Testis (tissue), 3 donors: ENCODE data around the gene PLB1. TPM values are rescaled to one million over a fixed set of nuclear protein-coding genes. Genes with fewer than 3 reads are reported as not detected.

Experiments
- DNase-seq: peaks from one replicate; pipeline ENCODE4 v3.0.0-alpha.2; 2019
- H3K27ac ChIP-seq, 2 donors: fragments of 200-600 bp; sonication (generic); one replicate each; pipeline ENCODE4 v1.5.1; 2019
- H3K27me3 ChIP-seq: fragments of 200-600 bp; sonication (generic); one replicate; pipeline ENCODE4 v1.5.1; 2019
- H3K36me3 ChIP-seq: fragments of 200-600 bp; sonication (generic); one replicate; pipeline ENCODE4 v1.5.1; 2017; ENCODE audit warnings: low read depth; ENCODE audit errors: missing control alignments
- H3K4me1 ChIP-seq: fragments of 200-600 bp; sonication (generic); one replicate; pipeline ENCODE4 v1.5.1; 2019
- H3K4me3 ChIP-seq, 2 donors: fragments of 200-600 bp; sonication (generic); one replicate each; pipeline ENCODE4 v1.5.1; 2017 to 2019
- H3K9me3 ChIP-seq: fragments of 200-600 bp; sonication (generic); one replicate; pipeline ENCODE4 v1.5.1; 2017
- POLR2A ChIP-seq: fragments of 450-650 bp; IDR thresholded peaks from one replicate; pipeline ENCODE4 v1.6.1; 2017; ENCODE audit warnings: antibody characterized with exemption, mild to moderate bottlenecking, moderate library complexity
- WGBS, 2 donors: methylation state at CpG; one replicate each; pipeline ENCODE4 v1.1.5; 2018; 5-methylcytosine and 5-hydroxymethylcytosine counted together
- intact Hi-C: fragments of 100-400 bp; cut with DNase I; formaldehyde crosslinking; loops from one replicate; pipeline ENCODE4 v1.15.1; 2023; ENCODE audit warnings: low total_unique reads
- polyA plus RNA-seq: library from polyadenylated mRNA; stranded (reverse); fragments of 350-450 nt; fragmentation: Illumina TruSeq; extraction: RNeasy Lipid Tissue Mini Kit (QIAGEN cat#74804); gene quantifications from one replicate; pipeline ENCODE4 v1.2.3, GENCODE V29; 2014; ENCODE audit warnings: low read depth, low replicate concordance; ENCODE audit not compliant: insufficient read depth
- total RNA-seq, 2 donors: library from RNA; depleted of rRNA; stranded (reverse); fragments of >200 nt; gene quantifications; one replicate each; pipeline ENCODE4 v1.2.3, GENCODE V29; 2016
- TF ChIP-seq, protein P1 (sequence below), 3 experiments: fragments of 450-650 bp in 2 of 3; fragments of 200-600 bp in 1 of 3; sonication (generic) in 1 of 3; IDR thresholded peaks; one replicate each; pipeline ENCODE4 v1.5.1; 2016 to 2019; ENCODE audit warnings: antibody characterized with exemption in 3 of 3, mild to moderate bottlenecking in 2 of 3, moderate library complexity in 1 of 3

PLB1 gene
- total and polyA plus RNA-seq, 3 donors from 2014 or later: 7.6 to 10.9 (median 10.4) TPM

DNA sequence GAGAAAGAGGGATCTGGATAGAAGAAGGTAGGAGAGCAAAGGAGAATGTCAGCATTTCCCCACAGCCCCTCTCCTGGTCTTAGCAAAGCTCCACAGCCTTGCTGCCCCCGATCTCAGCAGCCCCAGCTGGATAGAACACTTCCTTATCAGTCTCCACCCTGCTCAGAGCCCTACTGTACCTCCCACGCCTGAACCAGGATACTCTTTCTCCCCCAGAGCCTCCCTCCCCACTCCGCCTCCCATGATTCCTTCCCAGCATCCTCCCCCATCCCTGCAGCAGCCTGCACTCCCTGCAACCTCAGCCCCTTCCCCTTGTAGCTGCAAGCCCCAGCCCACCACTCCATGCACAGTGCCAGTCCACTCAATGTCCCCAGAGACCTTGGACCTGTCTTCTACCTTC is 25.8 kb downstream of the PLB1 start:
- intact Hi-C loops: no loop called here
- H3K4me3 ChIP-seq: no peak overlapping the region
- no peak overlapping the region for H3K27ac ChIP-seq
- H3K9me3 ChIP-seq: no peaks in the 10 kb centered on the region
- no peaks in the 10 kb centered on the region for H3K27me3 ChIP-seq
- TF ChIP-seq POLR2A: no peak
- TF ChIP-seq, protein P1, sequence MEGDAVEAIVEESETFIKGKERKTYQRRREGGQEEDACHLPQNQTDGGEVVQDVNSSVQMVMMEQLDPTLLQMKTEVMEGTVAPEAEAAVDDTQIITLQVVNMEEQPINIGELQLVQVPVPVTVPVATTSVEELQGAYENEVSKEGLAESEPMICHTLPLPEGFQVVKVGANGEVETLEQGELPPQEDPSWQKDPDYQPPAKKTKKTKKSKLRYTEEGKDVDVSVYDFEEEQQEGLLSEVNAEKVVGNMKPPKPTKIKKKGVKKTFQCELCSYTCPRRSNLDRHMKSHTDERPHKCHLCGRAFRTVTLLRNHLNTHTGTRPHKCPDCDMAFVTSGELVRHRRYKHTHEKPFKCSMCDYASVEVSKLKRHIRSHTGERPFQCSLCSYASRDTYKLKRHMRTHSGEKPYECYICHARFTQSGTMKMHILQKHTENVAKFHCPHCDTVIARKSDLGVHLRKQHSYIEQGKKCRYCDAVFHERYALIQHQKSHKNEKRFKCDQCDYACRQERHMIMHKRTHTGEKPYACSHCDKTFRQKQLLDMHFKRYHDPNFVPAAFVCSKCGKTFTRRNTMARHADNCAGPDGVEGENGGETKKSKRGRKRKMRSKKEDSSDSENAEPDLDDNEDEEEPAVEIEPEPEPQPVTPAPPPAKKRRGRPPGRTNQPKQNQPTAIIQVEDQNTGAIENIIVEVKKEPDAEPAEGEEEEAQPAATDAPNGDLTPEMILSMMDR (IDR thresholded peaks at IDR 0.05): no peak
- H3K4me1 ChIP-seq: peaks cover 4% of the 10 kb centered on the region
- no peaks in the 10 kb centered on the region for H3K36me3 ChIP-seq
- 31 to 35% methylated on average over 3 of the region's 3 CpGs for WGBS, 2 donors
- peak; percentile 67 for DNase-seq

DNA sequence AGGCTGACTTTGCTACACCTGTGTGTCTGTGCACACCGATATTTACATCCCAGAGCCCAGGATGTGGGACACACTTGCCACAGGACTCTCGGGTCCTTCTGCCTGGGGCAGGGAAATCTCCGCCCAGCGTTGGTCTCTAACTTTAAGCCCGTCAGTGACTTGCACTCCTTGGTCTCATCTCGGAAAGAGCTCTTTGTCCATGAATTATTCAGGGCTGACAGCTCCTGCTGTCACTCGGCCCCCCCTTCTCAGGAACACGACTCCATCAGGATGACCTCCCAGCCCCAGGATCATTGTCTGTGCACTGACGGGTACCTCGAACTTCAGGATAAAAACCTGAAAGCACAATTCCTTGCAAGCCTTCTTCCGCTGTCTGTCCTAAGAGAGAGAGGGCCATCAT is 26.6 kb downstream of the PLB1 start:
- Histone ChIP-seq H3K36me3 (no peaks in the 10 kb centered on the region), H3K27ac (no peak overlapping the region), H3K27me3 (no peaks in the 10 kb centered on the region), H3K4me3 (no peak overlapping the region), H3K9me3 (no peaks in the 10 kb centered on the region), H3K4me1 (peaks cover 4% of the 10 kb centered on the region)
- DNase-seq: no peak
- WGBS, 2 donors: 71 to 82% methylated on average over 10 to 11 of the region's 11 CpGs
- intact Hi-C loops: no loop called here
- no peak for TF ChIP-seq POLR2A
- TF ChIP-seq, protein P1 (IDR thresholded peaks at IDR 0.05): no peak

DNA sequence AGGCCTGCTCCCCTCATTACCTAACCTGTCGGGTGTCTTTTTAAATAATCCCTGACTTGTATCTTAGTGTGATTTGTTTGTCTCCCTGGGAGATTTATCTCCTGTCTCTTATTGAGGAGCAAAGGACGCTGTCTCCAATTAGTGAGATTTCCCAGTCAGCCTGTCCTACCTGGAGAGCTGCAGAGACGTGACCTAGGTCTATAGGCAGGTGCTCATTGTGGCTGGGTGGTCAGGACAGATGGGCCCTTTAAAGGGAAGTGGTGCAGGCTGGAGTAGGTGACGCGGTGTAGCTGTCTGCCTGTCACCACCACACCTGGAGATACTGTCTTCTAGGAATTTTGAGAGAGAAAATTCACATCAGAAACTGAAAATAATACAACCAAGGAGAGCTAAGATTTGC is 28.0 kb downstream of the PLB1 start:
- DNase-seq: no peak
- Histone ChIP-seq H3K27me3 (no peaks in the 10 kb centered on the region), H3K4me1 (peaks cover 4% of the 10 kb centered on the region), H3K9me3 (no peaks in the 10 kb centered on the region), H3K36me3 (no peaks in the 10 kb centered on the region), H3K27ac (no peak overlapping the region), H3K4me3 (no peak overlapping the region)
- intact Hi-C loops: no loop called here
- 78 to 81% methylated on average over 5 of the region's 5 CpGs for WGBS, 2 donors
- TF ChIP-seq, protein P1 (IDR thresholded peaks at IDR 0.05): no peak
- TF ChIP-seq POLR2A: no peak

DNA sequence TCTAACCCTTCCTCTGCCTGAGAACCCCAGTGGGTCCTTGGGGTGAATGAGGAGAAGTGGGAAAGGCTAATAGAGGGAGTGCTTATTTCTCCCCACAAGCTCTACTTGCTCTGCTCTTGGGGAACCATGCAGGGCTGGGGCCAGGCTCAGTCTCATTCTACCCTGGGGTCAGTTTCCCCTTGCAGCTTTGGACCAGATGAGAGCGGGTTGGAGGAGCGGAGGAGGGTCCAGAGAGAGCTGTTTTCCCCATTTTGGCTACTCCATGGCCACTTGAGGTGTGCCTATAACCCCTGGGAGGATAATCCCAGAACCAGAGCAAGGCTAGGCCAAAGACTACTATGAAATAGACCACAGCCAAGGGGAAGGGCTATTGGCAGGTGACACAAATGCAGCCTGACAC is 29.6 kb downstream of the PLB1 start:
- TF ChIP-seq, protein P1 (IDR thresholded peaks at IDR 0.05): no peak
- no peak for TF ChIP-seq POLR2A
- no peak overlapping the region for H3K4me3 ChIP-seq
- intact Hi-C loops: no loop called here
- H3K27ac ChIP-seq: no peak overlapping the region
- H3K36me3 ChIP-seq: no peaks in the 10 kb centered on the region
- H3K4me1 ChIP-seq: peaks cover 4% of the 10 kb centered on the region
- 100% methylated on average over 2 of the region's 2 CpGs; no CpG with 5 or more reads in 1 of the 2 donors for WGBS, 2 donors
- no peaks in the 10 kb centered on the region for H3K27me3 ChIP-seq
- DNase-seq: no peak
- no peaks in the 10 kb centered on the region for H3K9me3 ChIP-seq

- Histone ChIP-seq H3K27ac (no peak overlapping the region), H3K4me1 (peaks cover 4% of the 10 kb centered on the region), H3K36me3 (no peaks in the 10 kb centered on the region), H3K27me3 (no peaks in the 10 kb centered on the region), H3K9me3 (no peaks in the 10 kb centered on the region), H3K4me3 (no peak overlapping the region)
- 86 to 93% methylated on average over 8 of the region's 8 CpGs for WGBS, 2 donors
- intact Hi-C loops: no loop called here
- TF ChIP-seq, protein P1 (IDR thresholded peaks at IDR 0.05): no peak
- TF ChIP-seq POLR2A: no peak
- no peak for DNase-seq
Measured at GRCh38 chr2:28526527-28527132, 30.8 kb downstream of the PLB1 start.
